Activated T-helper 2 cell treated with anti-CD3 and anti-CD28 coated beads, Interferon-gamma antibody, Interleukin-2, Interleukin-4, amounts not matched to agents 10 μg/mL and 5 μg/mL and 100 μg/mL, durations not matched to agents 14 hours and 24 hours and 36 hours (primary cell): ENCODE data around the gene TECTA. TPM values are rescaled to one million over a fixed set of nuclear protein-coding genes. Genes with fewer than 3 reads are reported as not detected.

ENCODE experiments used
- DNase-seq: peaks from one replicate; pipeline ENCODE4 v3.0.0; 2021; ENCODE audit warnings: low spot score
- H3K27ac Mint-ChIP-seq: one replicate; pipeline ENCODE4 v1.8.0; 2021; ENCODE audit warnings: mixed read lengths
- H3K27me3 Mint-ChIP-seq: one replicate; pipeline ENCODE4 v1.8.0; 2021; ENCODE audit warnings: low read depth, mixed read lengths
- H3K36me3 Mint-ChIP-seq: one replicate; pipeline ENCODE4 v1.8.0; 2021; ENCODE audit warnings: low read depth, mixed read lengths
- H3K4me1 Mint-ChIP-seq: one replicate; pipeline ENCODE4 v1.8.0; 2021; ENCODE audit warnings: low read depth, mixed read lengths
- H3K4me3 Mint-ChIP-seq: one replicate; pipeline ENCODE4 v1.8.0; 2021; ENCODE audit warnings: low read depth, mild to moderate bottlenecking, moderate library complexity, mixed read lengths
- H3K9me3 Mint-ChIP-seq: one replicate; pipeline ENCODE4 v1.8.0; 2021; ENCODE audit warnings: mixed read lengths
- intact Hi-C: fragments of 100-400 bp; cut with micrococcal nuclease; formaldehyde crosslinking; loops from one replicate; pipeline ENCODE4 v1.15.1; 2023
- total RNA-seq: library from RNA; stranded (reverse); gene quantifications from 2 replicates; pipeline ENCODE4 v1.2.3, GENCODE V29; 2022

TECTA gene, protein sequence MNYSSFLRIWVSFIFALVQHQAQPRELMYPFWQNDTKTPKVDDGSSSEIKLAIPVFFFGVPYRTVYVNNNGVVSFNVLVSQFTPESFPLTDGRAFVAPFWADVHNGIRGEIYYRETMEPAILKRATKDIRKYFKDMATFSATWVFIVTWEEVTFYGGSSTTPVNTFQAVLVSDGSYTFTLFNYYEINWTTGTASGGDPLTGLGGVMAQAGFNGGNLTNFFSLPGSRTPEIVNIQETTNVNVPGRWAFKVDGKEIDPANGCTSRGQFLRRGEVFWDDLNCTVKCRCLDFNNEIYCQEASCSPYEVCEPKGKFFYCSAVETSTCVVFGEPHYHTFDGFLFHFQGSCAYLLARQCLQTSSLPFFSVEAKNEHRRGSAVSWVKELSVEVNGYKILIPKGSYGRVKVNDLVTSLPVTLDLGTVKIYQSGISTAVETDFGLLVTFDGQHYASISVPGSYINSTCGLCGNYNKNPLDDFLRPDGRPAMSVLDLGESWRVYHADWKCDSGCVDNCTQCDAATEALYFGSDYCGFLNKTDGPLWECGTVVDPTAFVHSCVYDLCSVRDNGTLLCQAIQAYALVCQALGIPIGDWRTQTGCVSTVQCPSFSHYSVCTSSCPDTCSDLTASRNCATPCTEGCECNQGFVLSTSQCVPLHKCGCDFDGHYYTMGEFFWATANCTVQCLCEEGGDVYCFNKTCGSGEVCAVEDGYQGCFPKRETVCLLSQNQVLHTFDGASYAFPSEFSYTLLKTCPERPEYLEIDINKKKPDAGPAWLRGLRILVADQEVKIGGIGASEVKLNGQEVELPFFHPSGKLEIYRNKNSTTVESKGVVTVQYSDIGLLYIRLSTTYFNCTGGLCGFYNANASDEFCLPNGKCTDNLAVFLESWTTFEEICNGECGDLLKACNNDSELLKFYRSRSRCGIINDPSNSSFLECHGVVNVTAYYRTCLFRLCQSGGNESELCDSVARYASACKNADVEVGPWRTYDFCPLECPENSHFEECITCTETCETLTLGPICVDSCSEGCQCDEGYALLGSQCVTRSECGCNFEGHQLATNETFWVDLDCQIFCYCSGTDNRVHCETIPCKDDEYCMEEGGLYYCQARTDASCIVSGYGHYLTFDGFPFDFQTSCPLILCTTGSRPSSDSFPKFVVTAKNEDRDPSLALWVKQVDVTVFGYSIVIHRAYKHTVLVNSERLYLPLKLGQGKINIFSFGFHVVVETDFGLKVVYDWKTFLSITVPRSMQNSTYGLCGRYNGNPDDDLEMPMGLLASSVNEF (N-terminal part only)
- 0.09 and 0.46 TPM in 2 replicates for total RNA-seq

DNA sequence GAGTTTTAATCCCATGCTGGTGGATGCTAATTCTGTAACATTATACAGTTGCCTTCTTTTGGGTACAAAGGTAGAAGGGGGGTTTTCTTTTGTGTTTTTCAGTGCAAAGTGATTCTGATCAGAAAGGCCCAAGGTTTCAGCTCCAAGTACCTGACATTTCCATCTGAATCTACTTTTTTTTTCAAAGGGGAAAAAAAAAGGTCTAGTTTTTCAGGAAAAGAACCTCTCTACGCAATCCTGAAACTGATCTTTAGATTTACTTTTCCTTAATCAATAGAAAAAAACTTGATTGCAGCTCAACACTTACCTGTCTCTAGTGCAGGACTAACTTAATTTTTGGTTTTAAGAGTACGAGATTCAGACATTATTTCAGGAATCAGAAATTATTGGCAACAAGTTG, at the start of gene TECTA:
Gene TECTA, plus strand, starts transcription at position 301 of the 400 bp plus-strand sequence. CDS start 1,423 bp downstream, outside the sequence.
- intact Hi-C loops = no loop called here
- peaks cover 3% of the 10 kb centered on the region for H3K27me3 Mint-ChIP-seq
- no peak within 1 kb of the TSS for H3K27ac Mint-ChIP-seq
- H3K4me1 Mint-ChIP-seq = no peaks in the 10 kb centered on the region
- H3K9me3 Mint-ChIP-seq = no peaks in the 10 kb centered on the region
- no peaks in the 10 kb centered on the region for H3K36me3 Mint-ChIP-seq
- DNase-seq = no peak
- H3K4me3 Mint-ChIP-seq = no peak within 1 kb of the TSS

DNA sequence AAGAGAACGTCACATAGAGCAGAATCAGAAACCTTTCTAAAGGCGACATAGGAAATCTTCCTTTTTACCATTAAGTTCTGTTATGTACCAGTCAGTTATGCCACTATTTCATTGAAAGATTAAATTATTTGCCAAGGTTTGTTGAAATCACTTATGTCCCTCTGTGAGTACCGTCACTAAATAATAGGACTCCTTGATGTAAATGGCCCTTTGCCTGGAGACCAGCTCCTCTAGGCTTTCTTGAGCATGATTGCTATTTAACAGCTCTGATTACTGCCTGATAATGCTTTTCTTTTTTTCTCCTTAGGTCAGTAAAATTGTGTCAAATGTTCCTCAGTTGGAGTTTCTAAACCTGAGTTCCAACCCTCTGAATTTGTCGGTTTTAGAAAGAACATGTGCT, 47.8 kb upstream of the TECTA start:
- Mint-ChIP-seq H3K27ac (no peak overlapping the region), H3K27me3 (no peaks in the 10 kb centered on the region)

DNA sequence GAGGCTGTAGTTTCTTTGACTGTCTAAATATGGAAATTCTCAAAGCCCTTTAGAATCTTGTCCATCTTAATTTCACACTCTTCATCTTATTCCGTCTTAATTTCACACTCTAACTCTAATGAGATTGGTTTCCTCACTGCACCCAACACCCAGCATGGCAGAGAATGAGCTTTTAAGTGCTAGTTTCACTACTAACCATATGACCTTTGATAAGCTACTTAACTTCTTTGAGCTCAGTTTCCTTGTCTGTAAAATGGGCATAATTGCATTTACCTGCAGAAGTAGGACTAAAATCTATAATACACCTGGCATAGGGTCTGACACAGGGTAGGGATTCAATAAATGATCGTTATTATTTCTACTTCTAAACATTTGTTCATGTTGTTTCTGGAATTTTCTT, 46.8 kb upstream of the TECTA start:
- H3K4me1 Mint-ChIP-seq = peaks cover 10% of the 10 kb centered on the region
- H3K27ac Mint-ChIP-seq = no peak overlapping the region
- H3K4me3 Mint-ChIP-seq = no peak overlapping the region
- H3K27me3 Mint-ChIP-seq = no peaks in the 10 kb centered on the region
- no peaks in the 10 kb centered on the region for H3K9me3 Mint-ChIP-seq
- intact Hi-C loops = no loop called here
- peaks cover 36% of the 10 kb centered on the region for H3K36me3 Mint-ChIP-seq
- no peak for DNase-seq

More for the DNA sequence above, 47.8 kb upstream of the TECTA start:
- Mint-ChIP-seq H3K36me3 (peaks cover 35% of the 10 kb centered on the region), H3K4me3 (no peak overlapping the region), H3K9me3 (no peaks in the 10 kb centered on the region), H3K4me1 (peaks cover 9% of the 10 kb centered on the region)
- no peak for DNase-seq
- intact Hi-C loops = no loop called here

DNA sequence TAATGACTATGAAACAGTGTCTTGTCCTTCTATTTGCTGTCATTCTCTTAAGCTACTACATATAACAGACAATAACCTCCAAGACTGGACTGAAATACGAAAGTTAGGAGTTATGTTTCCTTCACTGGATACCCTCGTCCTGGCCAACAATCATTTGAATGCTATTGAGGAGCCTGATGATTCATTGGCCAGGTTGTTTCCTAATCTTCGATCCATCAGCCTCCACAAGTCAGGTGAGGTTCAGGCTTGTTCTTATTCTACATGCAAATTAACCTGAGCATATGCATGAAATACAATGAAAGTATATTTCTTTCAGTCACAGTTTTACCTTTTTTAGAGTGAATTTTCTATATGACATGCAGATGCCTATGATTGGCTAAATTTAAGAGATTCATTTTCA, 46.0 kb upstream of the TECTA start:
- no peaks in the 10 kb centered on the region for H3K9me3 Mint-ChIP-seq
- intact Hi-C loops = no loop called here
- H3K4me3 Mint-ChIP-seq = no peak overlapping the region
- peaks cover 42% of the 10 kb centered on the region for H3K36me3 Mint-ChIP-seq
- no peak overlapping the region for H3K27ac Mint-ChIP-seq
- peaks cover 15% of the 10 kb centered on the region for H3K4me1 Mint-ChIP-seq
- DNase-seq = no peak
- H3K27me3 Mint-ChIP-seq = no peaks in the 10 kb centered on the region

DNA sequence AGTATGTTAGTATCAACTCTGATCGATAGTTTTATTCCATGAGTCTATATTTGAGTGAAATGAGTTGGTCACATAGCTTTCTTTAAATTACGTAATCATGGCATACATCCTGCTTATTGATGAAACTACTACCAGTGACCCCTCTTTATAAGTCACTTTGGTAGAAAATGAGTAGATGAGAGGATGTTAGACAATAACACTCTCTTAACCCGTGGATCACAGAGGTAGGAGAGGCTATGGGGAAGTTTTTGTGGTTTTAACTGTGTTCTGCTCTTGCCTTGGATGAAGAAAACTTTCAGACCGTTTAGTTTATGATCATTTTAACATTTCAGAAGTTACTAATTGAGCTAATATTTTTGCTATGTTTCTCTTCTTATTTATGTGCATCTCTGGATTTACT, 43.1 kb upstream of the TECTA start:
- H3K4me1 Mint-ChIP-seq = peaks cover 13% of the 10 kb centered on the region
- no peak overlapping the region for H3K4me3 Mint-ChIP-seq
- DNase-seq = no peak
- no peaks in the 10 kb centered on the region for H3K27me3 Mint-ChIP-seq
- peaks cover 55% of the 10 kb centered on the region for H3K36me3 Mint-ChIP-seq
- H3K27ac Mint-ChIP-seq = no peak overlapping the region
- no peaks in the 10 kb centered on the region for H3K9me3 Mint-ChIP-seq
- intact Hi-C loops = loop anchor here (2.0 kb wide), 1 partner anchor 21 kb away; no protein-coding TSS in a partner anchor

DNA sequence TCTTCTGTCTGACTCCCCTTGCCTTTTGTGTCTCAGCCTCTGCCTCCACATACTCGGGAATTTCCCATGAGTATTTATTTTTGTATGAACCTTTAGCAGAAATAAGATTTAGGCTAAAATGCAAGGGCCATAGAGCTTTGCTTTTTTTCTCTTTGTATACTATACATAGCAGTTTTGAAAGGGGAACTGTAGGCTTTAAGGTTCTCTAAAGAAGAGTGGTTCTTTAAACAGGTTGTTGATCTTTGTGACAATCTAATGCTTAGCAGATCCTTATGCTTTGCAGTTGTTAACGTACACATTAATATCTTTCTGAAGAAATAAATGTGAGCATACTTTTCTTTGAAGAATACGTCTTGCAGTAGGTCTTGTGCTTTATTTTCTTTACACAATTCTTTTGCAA, 42.1 kb upstream of the TECTA start:
- DNase-seq = no peak
- H3K9me3 Mint-ChIP-seq = no peaks in the 10 kb centered on the region
- intact Hi-C loops = loop anchor here (2.0 kb wide), 1 partner anchor 22 kb away; no protein-coding TSS in a partner anchor
- no peak overlapping the region for H3K27ac Mint-ChIP-seq
- no peak overlapping the region for H3K4me3 Mint-ChIP-seq
- peaks cover 55% of the 10 kb centered on the region for H3K36me3 Mint-ChIP-seq
- peaks cover 13% of the 10 kb centered on the region for H3K4me1 Mint-ChIP-seq
- no peaks in the 10 kb centered on the region for H3K27me3 Mint-ChIP-seq

DNA sequence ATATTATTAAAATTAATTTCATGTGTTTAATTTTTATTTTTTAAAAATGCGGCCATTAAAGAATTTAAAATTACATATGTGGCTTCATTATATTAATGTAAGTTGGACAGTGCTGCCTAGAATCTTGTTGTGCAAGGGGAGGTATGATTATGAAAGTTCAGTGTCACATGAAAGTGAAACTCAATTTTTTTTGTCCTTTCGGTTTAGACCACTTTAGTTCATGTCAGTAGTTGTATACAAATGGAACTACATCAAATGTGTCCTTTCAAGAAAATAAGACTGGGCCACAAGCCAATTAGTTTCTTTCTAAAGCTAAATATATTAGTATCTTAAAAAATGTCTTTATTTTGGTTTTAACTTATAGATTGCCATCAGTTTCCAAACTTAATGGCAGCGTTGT, 41.4 kb upstream of the TECTA start:
- Mint-ChIP-seq H3K4me3 (no peak overlapping the region), H3K36me3 (peaks cover 51% of the 10 kb centered on the region), H3K9me3 (no peaks in the 10 kb centered on the region), H3K27me3 (no peaks in the 10 kb centered on the region), H3K27ac (no peak overlapping the region), H3K4me1 (peaks cover 10% of the 10 kb centered on the region)
- no peak for DNase-seq
- intact Hi-C loops = loop anchor here (2.0 kb wide), 1 partner anchor 23 kb away; no protein-coding TSS in a partner anchor

DNA sequence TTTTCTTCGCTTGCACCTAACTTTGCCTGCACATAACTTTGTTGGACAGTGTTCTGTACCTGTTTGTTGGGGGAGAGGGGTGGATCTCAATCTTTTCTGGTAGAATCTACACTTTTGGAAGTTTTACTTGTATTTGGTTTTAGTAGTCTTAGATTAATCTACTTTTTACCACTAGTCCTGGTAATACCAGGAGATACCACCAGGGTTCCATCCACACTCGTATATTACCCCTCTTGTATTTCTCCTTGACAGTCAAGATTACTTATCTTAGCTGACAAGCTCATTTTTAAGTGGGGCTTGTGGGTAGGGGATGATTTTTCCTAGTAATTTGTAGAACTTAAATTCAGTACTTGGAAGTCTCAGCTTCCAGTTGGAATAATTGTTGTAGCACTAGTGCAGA, 37.3 kb upstream of the TECTA start:
- Mint-ChIP-seq H3K9me3 (no peaks in the 10 kb centered on the region), H3K4me3 (no peak overlapping the region), H3K27me3 (no peaks in the 10 kb centered on the region), H3K27ac (no peak overlapping the region), H3K36me3 (peaks cover 37% of the 10 kb centered on the region), H3K4me1 (peaks cover 7% of the 10 kb centered on the region)
- intact Hi-C loops = no loop called here
- no peak for DNase-seq

DNA sequence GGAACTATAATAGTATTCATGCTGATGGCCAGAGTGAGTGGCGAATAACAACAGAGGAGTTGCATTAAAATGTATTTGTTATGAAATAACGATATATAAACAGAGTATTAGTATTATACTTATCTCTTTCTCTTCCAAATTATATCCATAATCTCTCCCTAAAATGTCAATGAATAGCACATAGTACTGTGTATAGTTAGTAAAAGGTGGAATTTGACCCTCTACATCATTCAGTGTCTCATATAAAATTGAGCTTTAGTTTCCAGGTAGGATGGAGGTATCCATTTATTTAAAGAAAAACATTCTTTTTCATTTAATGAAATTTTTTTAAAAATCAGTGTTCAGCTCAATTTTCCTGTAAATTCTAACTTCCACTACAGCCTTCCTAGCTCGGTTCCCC, 34.4 kb upstream of the TECTA start:
- intact Hi-C loops = no loop called here
- DNase-seq = no peak
- H3K27me3 Mint-ChIP-seq = no peaks in the 10 kb centered on the region
- peaks cover 4% of the 10 kb centered on the region for H3K9me3 Mint-ChIP-seq
- no peak overlapping the region for H3K27ac Mint-ChIP-seq
- peaks cover 3% of the 10 kb centered on the region for H3K4me1 Mint-ChIP-seq
- peaks cover 39% of the 10 kb centered on the region for H3K36me3 Mint-ChIP-seq
- H3K4me3 Mint-ChIP-seq = no peak overlapping the region

DNA sequence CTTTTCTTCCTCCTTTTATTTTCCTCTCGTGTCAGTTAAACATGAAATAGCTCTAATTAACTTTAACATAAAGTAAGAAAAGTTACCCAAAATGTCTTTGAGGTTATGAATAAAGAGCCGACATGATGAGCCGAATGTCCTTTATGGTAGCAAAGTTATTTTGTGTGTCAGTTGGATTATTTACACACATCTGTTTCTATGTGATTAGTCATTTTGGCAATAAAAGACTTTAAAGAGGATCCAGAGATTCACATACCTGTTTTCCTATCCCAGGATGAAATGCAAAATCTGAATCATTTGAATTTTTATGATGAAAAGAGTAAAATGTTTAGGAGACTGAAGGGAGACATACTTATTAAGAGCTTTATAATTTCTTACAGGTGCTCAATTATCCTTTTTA, 34.0 kb upstream of the TECTA start:
- Mint-ChIP-seq H3K27ac (no peak overlapping the region), H3K4me3 (no peak overlapping the region), H3K36me3 (peaks cover 38% of the 10 kb centered on the region), H3K4me1 (peaks cover 3% of the 10 kb centered on the region), H3K9me3 (peaks cover 4% of the 10 kb centered on the region), H3K27me3 (no peaks in the 10 kb centered on the region)
- DNase-seq = no peak
- intact Hi-C loops = no loop called here

DNA sequence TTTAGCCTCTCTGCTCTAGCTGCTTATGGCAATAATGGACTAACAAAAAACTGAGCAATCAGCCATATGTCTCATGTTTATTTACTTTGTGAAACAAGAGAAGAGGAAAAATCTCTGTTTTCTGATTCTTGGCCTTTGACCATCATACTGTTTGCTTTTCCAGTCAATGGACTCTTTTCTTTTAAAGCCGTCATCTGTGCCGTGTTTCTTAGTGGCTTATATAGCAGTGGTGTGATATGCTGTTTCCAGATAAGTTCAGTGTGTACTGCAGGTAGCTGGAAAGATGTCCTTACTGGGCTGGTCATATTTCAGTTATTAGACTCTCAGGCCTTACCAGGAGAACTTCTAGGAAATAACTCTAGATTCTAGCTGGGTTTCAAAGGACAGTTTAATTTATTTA, 33.6 kb upstream of the TECTA start:
- H3K27ac Mint-ChIP-seq = no peak overlapping the region
- intact Hi-C loops = no loop called here
- H3K27me3 Mint-ChIP-seq = no peaks in the 10 kb centered on the region
- H3K9me3 Mint-ChIP-seq = peaks cover 4% of the 10 kb centered on the region
- no peak overlapping the region for H3K4me3 Mint-ChIP-seq
- H3K4me1 Mint-ChIP-seq = peaks cover 3% of the 10 kb centered on the region
- DNase-seq = no peak
- peaks cover 34% of the 10 kb centered on the region for H3K36me3 Mint-ChIP-seq

DNA sequence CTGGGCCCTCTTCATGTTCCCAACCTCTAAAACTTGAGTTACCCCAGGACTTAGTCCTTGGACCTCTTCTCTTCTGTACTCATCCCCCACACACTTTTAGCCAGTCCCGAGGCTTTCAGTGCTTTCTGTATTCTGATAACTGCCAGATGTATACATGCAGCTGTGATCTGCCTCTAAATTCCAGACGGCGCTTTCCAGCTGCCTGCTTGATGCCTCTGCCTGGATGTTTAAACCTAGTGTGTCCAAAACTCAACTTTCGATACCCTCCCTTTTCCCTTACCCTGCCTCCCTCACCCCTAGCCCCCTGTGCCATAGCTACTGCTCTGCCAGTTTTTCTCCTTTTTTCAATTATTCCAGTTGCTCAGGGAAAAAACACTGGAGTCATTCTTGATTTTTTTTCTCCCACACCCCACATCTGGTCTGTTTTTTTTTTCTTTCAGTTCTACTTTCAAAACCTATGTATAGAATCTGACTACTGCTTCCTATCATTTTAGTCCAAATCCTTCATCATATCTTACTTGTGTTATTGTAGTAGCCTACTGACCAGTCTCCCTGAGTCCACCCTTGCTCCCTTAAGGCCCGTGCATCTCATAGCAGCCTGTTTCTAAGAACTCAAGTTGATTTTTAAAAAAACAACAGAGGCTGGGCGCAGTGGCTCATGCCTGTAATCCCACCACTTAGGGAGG, 32.9 kb upstream of the TECTA start:
- Mint-ChIP-seq H3K27ac (no peak overlapping the region), H3K27me3 (no peaks in the 10 kb centered on the region)
- intact Hi-C loops = no loop called here

More for the DNA sequence above, 32.9 kb upstream of the TECTA start:
- Mint-ChIP-seq H3K36me3 (peaks cover 31% of the 10 kb centered on the region), H3K9me3 (peaks cover 4% of the 10 kb centered on the region), H3K4me1 (peaks cover 3% of the 10 kb centered on the region), H3K4me3 (no peak overlapping the region)
- no peak for DNase-seq
